Right lobe of liver (tissue), 6 donors: ENCODE data around the gene MUSTN1. TPM values are rescaled to one million over a fixed set of nuclear protein-coding genes. Genes with fewer than 3 reads are reported as not detected.

Experiments used
- ATAC-seq, 4 donors: fragments of 200-7000 bp; cut with Tn5 transposase; one replicate each; pipeline ENCODE4 v1.9.1; 2020; ENCODE audit warnings: mild to moderate bottlenecking in 4 of 4, moderate library complexity in 4 of 4
- DNase-seq, 3 donors: peaks; one replicate each; pipeline ENCODE4 v3.0.0-alpha.2; 2020
- H3K27ac ChIP-seq, 3 donors: fragments of 200-600 bp; one replicate each; pipeline ENCODE4 v1.8.0; 2022
- H3K27me3 ChIP-seq, 2 donors: fragments of 200-600 bp; one replicate each; pipeline ENCODE4 v1.8.0; 2022
- H3K36me3 ChIP-seq, 4 donors: fragments of 200-600 bp; sonication (generic) in 1 of 4; one replicate each; pipeline versions ENCODE4 v1.5.1 to v1.8.0; 2017 to 2022; ENCODE audit warnings: control low read depth in 1 of 4
- H3K4me1 ChIP-seq, 4 donors: fragments of 200-600 bp; sonication (generic) in 1 of 4; one replicate each; pipeline versions ENCODE4 v1.5.1 to v1.8.0; 2017 to 2022; ENCODE audit warnings: control low read depth in 1 of 4
- H3K4me3 ChIP-seq, 3 donors: fragments of 200-600 bp; one replicate each; pipeline ENCODE4 v1.8.0; 2022
- H3K9me3 ChIP-seq, 4 donors: fragments of 200-600 bp; sonication (generic) in 1 of 4; one replicate each; pipeline versions ENCODE4 v1.5.1 to v1.8.0; 2017 to 2022; ENCODE audit warnings: control low read depth in 1 of 4
- POLR2A ChIP-seq: fragments of 450-650 bp; IDR thresholded peaks from one replicate; pipeline ENCODE4 v1.6.1; 2017; ENCODE audit warnings: antibody characterized with exemption, mild to moderate bottlenecking
- WGBS: methylation state at CpG from one replicate; pipeline ENCODE4 v1.1.6; 2018; ENCODE audit warnings: low coverage, low lambda C conversion rate; ENCODE audit not compliant: insufficient coverage; ENCODE audit errors: missing lambda C conversion rate; 5-methylcytosine and 5-hydroxymethylcytosine counted together
- intact Hi-C, 2 donors: fragments of 100-400 bp; cut with DNase I; formaldehyde crosslinking; loops; one replicate each; pipeline versions ENCODE4 v1.11.2 to v1.14.1; 2022
- total RNA-seq, 6 experiments: library from RNA; depleted of rRNA in 2 of 6; stranded (reverse); fragments of >200 nt in 2 of 6; fragmentation: NEBNext Ultra II Directional in 3 of 6; extraction: Animal tissue kit (Norgen Biotek cat#: 25700) in 3 of 6; gene quantifications; one replicate each; pipeline versions ENCODE4 v1.1.0 to v1.2.4, GENCODE V29; 2016 to 2023
- TF ChIP-seq, protein P1 (sequence below), 4 donors: fragments of 200-600 bp in 3 of 4; fragments of 450-650 bp in 1 of 4; IDR thresholded peaks; one replicate each; pipeline versions ENCODE4 v1.5.1 to v1.8.0; 2016 to 2022; ENCODE audit warnings: antibody characterized with exemption in 4 of 4, mild to moderate bottlenecking in 2 of 4
- donor health status: DM: no; HTN: yes; CAD: no.
- donor health status: DM: no; HTN: no; CAD: no.
- donor health status: DM: no; HTN: no; CAD: no.
- donor health status: DM: no; HTN: yes; CAD: no.
- donor health status: DM: no; HTN: yes; CAD: no.

Gene MUSTN1
- total RNA-seq, 6 experiments from 2014 or later: 0.59 to 9.9 (median 5.7) TPM; not detected in 2

DNA sequence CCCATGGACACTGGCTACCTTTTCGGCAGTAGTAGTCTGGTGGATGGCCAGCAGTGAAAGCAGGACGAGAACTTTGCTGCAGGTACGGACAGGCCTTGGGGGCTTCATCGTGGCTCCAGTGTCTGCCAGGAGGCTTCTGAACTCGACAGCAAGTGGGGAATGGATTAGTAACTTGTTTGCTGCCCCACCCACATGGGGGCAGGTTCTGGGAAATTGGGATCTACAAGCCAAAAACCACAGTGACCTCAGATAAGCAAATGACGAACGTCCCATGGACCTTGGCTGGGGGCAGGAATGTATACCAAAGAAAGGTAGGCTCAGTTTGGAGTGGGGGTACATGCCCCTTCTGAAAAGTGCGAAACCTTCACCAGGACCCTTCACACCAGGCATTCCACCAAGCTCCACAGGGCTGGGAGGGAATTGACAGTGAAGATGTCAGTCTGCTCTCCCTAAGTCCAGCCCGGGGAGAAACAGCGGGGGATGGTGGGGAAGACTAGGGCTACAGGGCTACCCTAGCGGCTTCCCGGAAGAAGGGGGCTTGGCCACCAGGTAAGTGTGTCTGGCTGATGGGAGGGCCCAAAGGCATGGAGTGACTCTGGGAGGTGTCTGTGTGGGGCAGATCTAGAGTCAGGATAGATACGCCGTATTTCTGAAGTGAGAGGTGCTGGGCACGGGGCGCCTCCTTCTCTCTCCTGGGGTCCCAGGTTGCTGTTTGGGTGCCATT lies 4.1 kb downstream of the MUSTN1 start, which contains the start of gene ITIH4:
TSS of gene ITIH4 (minus strand) at position 138 of the 724 bp plus-strand sequence. CDS start at position 108, 30 bp downstream.
- peak; percentile 96 for TF ChIP-seq POLR2A
- TF ChIP-seq, protein P1, sequence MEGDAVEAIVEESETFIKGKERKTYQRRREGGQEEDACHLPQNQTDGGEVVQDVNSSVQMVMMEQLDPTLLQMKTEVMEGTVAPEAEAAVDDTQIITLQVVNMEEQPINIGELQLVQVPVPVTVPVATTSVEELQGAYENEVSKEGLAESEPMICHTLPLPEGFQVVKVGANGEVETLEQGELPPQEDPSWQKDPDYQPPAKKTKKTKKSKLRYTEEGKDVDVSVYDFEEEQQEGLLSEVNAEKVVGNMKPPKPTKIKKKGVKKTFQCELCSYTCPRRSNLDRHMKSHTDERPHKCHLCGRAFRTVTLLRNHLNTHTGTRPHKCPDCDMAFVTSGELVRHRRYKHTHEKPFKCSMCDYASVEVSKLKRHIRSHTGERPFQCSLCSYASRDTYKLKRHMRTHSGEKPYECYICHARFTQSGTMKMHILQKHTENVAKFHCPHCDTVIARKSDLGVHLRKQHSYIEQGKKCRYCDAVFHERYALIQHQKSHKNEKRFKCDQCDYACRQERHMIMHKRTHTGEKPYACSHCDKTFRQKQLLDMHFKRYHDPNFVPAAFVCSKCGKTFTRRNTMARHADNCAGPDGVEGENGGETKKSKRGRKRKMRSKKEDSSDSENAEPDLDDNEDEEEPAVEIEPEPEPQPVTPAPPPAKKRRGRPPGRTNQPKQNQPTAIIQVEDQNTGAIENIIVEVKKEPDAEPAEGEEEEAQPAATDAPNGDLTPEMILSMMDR (IDR thresholded peaks at IDR 0.05): no peak
- peak within 1 kb of the TSS; percentile 92 to 95 (median 94) for H3K27ac ChIP-seq
- peaks cover 0 to 35% (median 11%) of the 10 kb centered on the region in 4 donors for H3K36me3 ChIP-seq
- ATAC-seq (peak; percentile 47 to 71 (median 58)), DNase-seq (peak; percentile 80 to 94 (median 90))
- intact Hi-C loops: no loop called here
- 29% methylated on average over 11 of the region's 16 CpGs for WGBS
- H3K9me3 ChIP-seq: no peaks in the 10 kb centered on the region
- peak within 1 kb of the TSS; percentile 50 to 94 (median 71) for H3K4me3 ChIP-seq
- H3K27me3 ChIP-seq: no peaks in the 10 kb centered on the region
- peaks cover 0 to 58% (median 21%) of the 10 kb centered on the region in 4 donors for H3K4me1 ChIP-seq

DNA sequence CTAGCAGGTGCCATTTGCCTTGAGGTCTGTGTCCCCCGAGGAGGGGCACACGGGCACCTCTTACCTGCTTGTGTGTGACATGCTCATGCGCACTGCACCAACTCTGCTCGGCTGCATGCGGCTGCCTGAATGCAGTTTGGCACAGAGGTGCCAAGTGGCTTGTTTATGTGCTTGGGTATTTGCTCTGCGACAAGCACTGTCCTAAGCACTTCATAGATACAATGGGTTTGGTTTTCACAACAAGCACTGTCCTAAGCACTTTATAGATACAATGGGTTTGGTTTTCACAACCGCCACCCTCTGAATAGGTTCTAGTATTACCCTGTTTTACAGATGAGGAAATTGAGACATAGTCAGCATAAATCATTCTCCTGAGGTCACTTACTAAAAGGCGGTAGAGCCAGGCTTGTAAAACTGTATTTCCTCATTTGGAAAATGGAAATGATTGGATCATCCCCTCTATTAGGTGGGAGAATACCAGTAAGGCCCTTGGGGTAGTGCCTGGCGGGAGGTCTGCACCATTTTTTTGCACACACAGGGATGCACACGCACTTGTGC lies 4.8 kb downstream of the MUSTN1 start:
- Histone ChIP-seq H3K36me3 (peaks cover 0 to 42% (median 14%) of the 10 kb centered on the region in 4 donors), H3K4me1 (peaks cover 0 to 56% (median 22%) of the 10 kb centered on the region in 4 donors), H3K4me3 (peak overlapping the region; percentile 50 to 94 (median 71)), H3K27me3 (no peaks in the 10 kb centered on the region), H3K27ac (peak overlapping the region; percentile 92 to 95 (median 94)), H3K9me3 (no peaks in the 10 kb centered on the region)
- 41% methylated on average over 8 of the region's 10 CpGs for WGBS
- ATAC-seq (peak in 3 of 4 donors; percentile 0 to 9 (median 0)), DNase-seq (peak in 1 of 3 donors; percentile 67)
- TF ChIP-seq, protein P1 (IDR thresholded peaks at IDR 0.05): no peak
- TF ChIP-seq POLR2A: no peak
- intact Hi-C loops: no loop called here

- H3K27ac ChIP-seq: peak overlapping the region; percentile 92 to 95 (median 94)
- 20% methylated on average over 1 of the region's 3 CpGs for WGBS
- H3K4me3 ChIP-seq: peak overlapping the region; percentile 50 to 94 (median 71)
Observed at GRCh38 chr3:52829482-52829881, 5.3 kb downstream of the MUSTN1 start.

GRCh38 chr3:52827866-52828376 lies 6.9 kb downstream of the MUSTN1 start:
- Histone ChIP-seq H3K27me3 (no peaks in the 10 kb centered on the region), H3K9me3 (no peaks in the 10 kb centered on the region), H3K27ac (peak overlapping the region; percentile 43 to 95 (median 56)), H3K36me3 (peaks cover 0 to 62% (median 27%) of the 10 kb centered on the region in 4 donors), H3K4me3 (peak overlapping the region; percentile 50 to 94 (median 71)), H3K4me1 (peaks cover 0 to 55% (median 19%) of the 10 kb centered on the region in 4 donors)
- DNase-seq (peak; percentile 83 to 95 (median 93)), ATAC-seq (peak; percentile 41 to 74 (median 50))
- intact Hi-C loops: no loop called here
- TF ChIP-seq POLR2A: peak; percentile 84
- TF ChIP-seq, protein P1 (IDR thresholded peaks at IDR 0.05): peak; percentile 22 to 45 (median 40)
- 10% methylated on average over 3 of the region's 10 CpGs for WGBS

More at GRCh38 chr3:52829482-52829881, 5.3 kb downstream of the MUSTN1 start:
- Histone ChIP-seq H3K36me3 (peaks cover 0 to 47% (median 16%) of the 10 kb centered on the region in 4 donors), H3K4me1 (peaks cover 0 to 57% (median 21%) of the 10 kb centered on the region in 4 donors), H3K27me3 (no peaks in the 10 kb centered on the region), H3K9me3 (no peaks in the 10 kb centered on the region)
- peak in 2 of 3 donors; percentile 82 to 91 for DNase-seq
- intact Hi-C loops: no loop called here
- peak; percentile 6 to 43 (median 31) for ATAC-seq
- TF ChIP-seq, protein P1 (IDR thresholded peaks at IDR 0.05): no peak
- peak; percentile 29 for TF ChIP-seq POLR2A
